H1 (cell line): ENCODE results near the gene BUD13. TPM values are rescaled to one million over a fixed set of nuclear protein-coding genes. Genes with fewer than 3 reads are reported as not detected.

Experiments used
- BACH1 ChIP-seq: IDR thresholded peaks from 2 replicates; pipeline ENCODE4 v1.6.1; 2012; ENCODE audit warnings: low read length, improper control_type of control experiment
- GABPA ChIP-seq: IDR thresholded peaks from 2 replicates; pipeline ENCODE4 v1.6.1; 2011; ENCODE audit warnings: mild to moderate bottlenecking, low read length, moderate library complexity, borderline replicate concordance; ENCODE audit not compliant: insufficient read depth
- MAX ChIP-seq: IDR thresholded peaks from 2 replicates; pipeline ENCODE4 v1.6.1; 2012; ENCODE audit warnings: inconsistent platforms
- NRF1 ChIP-seq: IDR thresholded peaks from 2 replicates; pipeline ENCODE4 v1.6.1; 2011; ENCODE audit warnings: mild to moderate bottlenecking, low read depth, low read length, improper control_type of control experiment
- POLR2A ChIP-seq, 2 experiments: IDR thresholded peaks; 1 replicate in 1 of 2; 2 replicates in 1 of 2; pipeline ENCODE4 v1.6.1; 2011; ENCODE audit warnings: low read depth in 2 of 2, low read length in 2 of 2, mild to moderate bottlenecking in 2 of 2; ENCODE audit errors: control extremely low read depth in 1 of 2
- RAD21 ChIP-seq, 2 experiments: IDR thresholded peaks in 1 of 2; conservative IDR thresholded peaks in 1 of 2; 2 replicates each; pipeline ENCODE4 v1.6.1; 2011; ENCODE audit warnings: low read depth in 2 of 2, low read length in 2 of 2, improper control_type of control experiment in 1 of 2, inconsistent platforms in 1 of 2, mild to moderate bottlenecking in 1 of 2, moderate library complexity in 1 of 2
- SIRT6 ChIP-seq: IDR thresholded peaks from one replicate; pipeline ENCODE4 v1.7.1; 2012; ENCODE audit warnings: low read length, inconsistent platforms
- TAF7 ChIP-seq: optimal IDR thresholded peaks from 2 replicates; pipeline ENCODE3; 2011; ENCODE audit warnings: low read depth, mild to moderate bottlenecking, inconsistent platforms, low read length, moderate library complexity, borderline replicate concordance
- YY1 ChIP-seq: IDR thresholded peaks from 2 replicates; pipeline ENCODE4 v1.6.1; 2011; ENCODE audit warnings: low read depth, mild to moderate bottlenecking, low read length
- polyA plus RNA-seq, 7 experiments: library from polyadenylated mRNA; depleted of rRNA in 3 of 7; stranded (reverse) in 5 of 7; unstranded in 2 of 7; fragments of >200 nt in 5 of 7; fragments of 200-250 nt in 2 of 7; gene quantifications; 1 replicate in 5 of 7; 2 replicates in 1 of 7; 4 replicates in 1 of 7; pipeline versions ENCODE4 v1.2.1 to v1.2.3, GENCODE V29; 2011 to 2013; ENCODE audit warnings: missing spikeins in 2 of 7, mixed read lengths in 2 of 7
- total RNA-seq: library from RNA; stranded (reverse); fragmentation: NEBNext Ultra II Directional; extraction: Animal tissue kit (Norgen Biotek cat#: 25700); gene quantifications from 2 replicates; pipeline ENCODE4 v1.2.1, GENCODE V29; 2021

The BUD13 gene
- total and polyA plus RNA-seq, 2 of the 8 experiments (the other 6 are each of a cell fraction or from before 2014, with no cell fraction given) = 24.8 to 27.2 TPM

- TF ChIP-seq NRF1 = 0 out of 2 replicates have a peak, but pooled peaks have one; percentile 12
- peak; percentile 33; the same call in 1 of the 2 replicates for TF ChIP-seq MAX
- TF ChIP-seq GABPA = no peak
- TF ChIP-seq POLR2A (IDR thresholded peaks at IDR 0.05; ENCODE audit: control extremely low read depth in 1 of 2, low read depth in 2 of 2, low read length in 2 of 2) = no peak
- peak; percentile 74 to 76 for TF ChIP-seq RAD21 (IDR thresholded peaks at IDR 0.05 in 1 of 2, conservative IDR thresholded peaks at IDR 0.05 in 1 of 2; ENCODE audit: low read depth in 2 of 2, low read length in 2 of 2)
- TF ChIP-seq YY1 = no peak
- no peak for TF ChIP-seq TAF7
- no peak for TF ChIP-seq SIRT6
- TF ChIP-seq BACH1 = no peak
These were observed 40.3 kb downstream of the BUD13 start (continued) for GRCh38 chr11:116732271-116733042.
